AG04450 (cell line): ENCODE measurements around the gene MS4A10. TPM values are rescaled to one million over a fixed set of nuclear protein-coding genes. Genes with fewer than 3 reads are reported as not detected.

ENCODE experiments used
- CTCF ChIA-PET: fragments of 300-600, 350-600 bp; formaldehyde crosslinking; extraction: SDS; loops from one replicate; lab custom pipeline; 2022; ENCODE audit warnings: antibody characterized with exemption, inconsistent platforms; lab: Charles Lee
- POLR2A ChIA-PET: fragments of 350-600 bp; formaldehyde crosslinking; extraction: SDS; loops from one replicate; lab custom pipeline; 2021; ENCODE audit warnings: antibody characterized with exemption, inconsistent platforms; lab: Yijun Ruan, JAX
- DNase-seq: peaks from one replicate; pipeline ENCODE4 v3.0.0-alpha.2; 2011; ENCODE audit warnings: low read depth, low spot score
- H3K27ac ChIP-seq: one replicate; pipeline ENCODE4 v1.5.1; 2012; ENCODE audit warnings: low read depth, low read length, control low read depth
- H3K27me3 ChIP-seq: one replicate; pipeline ENCODE4 v1.6.0; 2012; ENCODE audit warnings: low read length; ENCODE audit not compliant: control insufficient read depth, insufficient read depth
- H3K4me3 ChIP-seq: 2 replicates; pipeline ENCODE4 v1.5.1; 2011; ENCODE audit warnings: mild to moderate bottlenecking, low read depth, low read length, control low read depth
- H3K9me3 ChIP-seq: 2 replicates; pipeline ENCODE4 v1.5.1; 2012; ENCODE audit warnings: low read length; ENCODE audit not compliant: control insufficient read depth, insufficient read depth
- CTCF ChIP-seq: IDR thresholded peaks from 2 replicates; pipeline ENCODE4 v1.5.1; 2011; ENCODE audit warnings: low read depth, low read length, control low read depth, inconsistent platforms
- polyA plus RNA-seq: library from polyadenylated mRNA; depleted of rRNA; stranded (reverse); fragments of >200 nt; gene quantifications from 2 replicates; pipeline ENCODE4 v1.2.3, GENCODE V29; 2011

Gene MS4A10
- polyA plus RNA-seq, 1 experiment: not detected

- Histone ChIP-seq H3K9me3 (no peaks in the 10 kb centered on the region), H3K4me3 (no peak overlapping the region), H3K27me3 (peaks cover 33% of the 10 kb centered on the region), H3K27ac (no peak overlapping the region)
- POLR2A ChIA-PET: no interaction called here
- TF ChIP-seq CTCF: no peak
- CTCF ChIA-PET: interaction anchor here (1.0 to 17.5 kb wide), 3 partner anchors 61 to 74 kb away, joined by 3 to 317 read pairs (median 295); no protein-coding TSS in a partner anchor
- DNase-seq: no peak
Measured at GRCh38 chr11:60825790-60826189, 40.7 kb downstream of the MS4A10 start.

- DNase-seq: no peak
- H3K27ac ChIP-seq: no peak overlapping the region
- POLR2A ChIA-PET: interaction anchor here (1.1 to 1.5 kb wide), 3 partner anchors 24 to 69 kb away, joined by 3 to 6 read pairs (median 3); no protein-coding TSS in a partner anchor
- peaks cover 28% of the 10 kb centered on the region for H3K27me3 ChIP-seq
- TF ChIP-seq CTCF: no peak
- no peak overlapping the region for H3K4me3 ChIP-seq
- no peaks in the 10 kb centered on the region for H3K9me3 ChIP-seq
- CTCF ChIA-PET: interaction anchor here (0.6 to 17.5 kb wide), 23 partner anchors 10 to 357 kb away, joined by 3 to 317 read pairs (median 10); partner anchors contain the start of genes CCDC86, MS4A10, PTGDR2 and TMEM109
Measured at GRCh38 chr11:60830478-60831142, 45.5 kb downstream of the MS4A10 start.

- CTCF ChIA-PET: interaction anchor here (0.6 to 17.5 kb wide), 26 partner anchors 10 to 357 kb away, joined by 3 to 317 read pairs (median 7); partner anchors contain the start of genes CCDC86, MS4A10, PTGDR2 and TMEM109
Measured at GRCh38 chr11:60831143-60831500, 46.0 kb downstream of the MS4A10 start.

GRCh38 chr11:60831501-60832079, 46.5 kb downstream of the MS4A10 start:
- DNase-seq: no peak
- Histone ChIP-seq H3K4me3 (no peak overlapping the region), H3K27ac (no peak overlapping the region), H3K9me3 (no peaks in the 10 kb centered on the region), H3K27me3 (peaks cover 28% of the 10 kb centered on the region)
- ChIA-PET CTCF (interaction anchor here (0.6 to 17.5 kb wide), 25 partner anchors 9 to 611 kb away, joined by 3 to 317 read pairs (median 7); partner anchors contain the start of genes CCDC86, MS4A10, PTGDR2 and TMEM109), POLR2A (interaction anchor here (1.1 to 1.5 kb wide), 3 partner anchors 23 to 68 kb away, joined by 3 to 6 read pairs (median 3); no protein-coding TSS in a partner anchor)
- no peak for TF ChIP-seq CTCF

More at GRCh38 chr11:60831143-60831500, 46.0 kb downstream of the MS4A10 start:
- POLR2A ChIA-PET: interaction anchor here (1.1 to 1.5 kb wide), 3 partner anchors 24 to 68 kb away, joined by 3 to 6 read pairs (median 3); no protein-coding TSS in a partner anchor
- Histone ChIP-seq H3K27me3 (peaks cover 28% of the 10 kb centered on the region), H3K9me3 (no peaks in the 10 kb centered on the region), H3K27ac (peak overlapping the region; percentile 11), H3K4me3 (no peak overlapping the region)
- peak; percentile 94 for TF ChIP-seq CTCF
- DNase-seq: peak; percentile 46
